K562 (cell line): ENCODE measurements around the gene GNAL. TPM values are rescaled to one million over a fixed set of nuclear protein-coding genes. Genes with fewer than 3 reads are reported as not detected.

Source experiments
- DEAF1 ChIP-seq: fragments of 450-650 bp; formaldehyde crosslinking; IDR thresholded peaks from 2 replicates; pipeline ENCODE4 v1.4.0; 2020; ENCODE audit warnings: mild to moderate bottlenecking, moderate library complexity
- ESRRA ChIP-seq: fragments of 450-650 bp; IDR thresholded peaks from 2 replicates; pipeline ENCODE4 v1.6.1; 2014; ENCODE audit warnings: low read depth, mild to moderate bottlenecking, moderate library complexity, borderline replicate concordance
- FOXM1 ChIP-seq, 2 experiments: fragments of 450-650 bp in 1 of 2; sonication (generic) in 1 of 2; formaldehyde crosslinking in 1 of 2; IDR thresholded peaks; 2 replicates each; pipeline versions ENCODE4 v1.6.1 to v1.9.0; 2017 to 2022; ENCODE audit warnings: low read depth in 2 of 2, mild to moderate bottlenecking in 2 of 2, missing genetic modification reagents in 1 of 2, moderate library complexity in 1 of 2
- GABPB2 ChIP-seq: fragments of 250-450 bp; sonication (Bioruptor Pico); conservative IDR thresholded peaks from 2 replicates; pipeline ENCODE4 v1.5.1; 2021; ENCODE audit warnings: mild to moderate bottlenecking
- LCOR ChIP-seq: sonication (generic); formaldehyde crosslinking; IDR thresholded peaks from 2 replicates; pipeline ENCODE4 v1.8.0; 2022; ENCODE audit warnings: mild to moderate bottlenecking, missing genetic modification reagents
- MYBL2 ChIP-seq, 2 experiments: fragments of 450-650 bp in 1 of 2; sonication (generic) in 1 of 2; formaldehyde crosslinking in 1 of 2; IDR thresholded peaks; 2 replicates each; pipeline versions ENCODE4 v1.6.1 to v1.8.1; 2017 to 2022; ENCODE audit warnings: borderline replicate concordance in 1 of 2, inconsistent platforms in 1 of 2, low read depth in 1 of 2, mild to moderate bottlenecking in 1 of 2, missing genetic modification reagents in 1 of 2, moderate library complexity in 1 of 2
- NELFE ChIP-seq: IDR thresholded peaks from 2 replicates; pipeline ENCODE4 v1.6.1; 2011; ENCODE audit warnings: mild to moderate bottlenecking; ENCODE audit not compliant: insufficient read depth, insufficient read length
- RAD51 ChIP-seq: fragments of 450-650 bp; IDR thresholded peaks from 2 replicates; pipeline ENCODE4 v1.7.1; 2016; ENCODE audit warnings: low read depth, mild to moderate bottlenecking, borderline replicate concordance
- RERE ChIP-seq: sonication (generic); formaldehyde crosslinking; IDR thresholded peaks from 2 replicates; pipeline ENCODE4 v1.8.0; 2023; ENCODE audit warnings: missing genetic modification reagents, mild to moderate bottlenecking, borderline replicate concordance
- RHOXF2B ChIP-seq: fragments of 250-450 bp; sonication (Bioruptor Pico); conservative IDR thresholded peaks from 2 replicates; pipeline ENCODE4 v1.5.1; 2021
- SIN3B ChIP-seq: fragments of 450-650 bp; IDR thresholded peaks from 2 replicates; pipeline ENCODE4 v1.6.1; 2017; ENCODE audit warnings: low read depth, mild to moderate bottlenecking, moderate library complexity
- SRSF1 ChIP-seq: fragments of 200-400 bp; formaldehyde crosslinking; IDR thresholded peaks from 2 replicates; pipeline ENCODE4 v1.6.1; 2017; ENCODE audit warnings: mild to moderate bottlenecking, low read depth, low read length, moderate library complexity
- SUPT5H ChIP-seq: fragments of 450-650 bp; IDR thresholded peaks from 2 replicates; pipeline ENCODE4 v1.6.1; 2016
- TAF1 ChIP-seq: IDR thresholded peaks from 2 replicates; pipeline ENCODE4 v1.6.1; 2011; ENCODE audit warnings: mild to moderate bottlenecking, low read length, moderate library complexity; ENCODE audit not compliant: insufficient read depth, control insufficient read depth, severe bottlenecking; ENCODE audit errors: extremely low read depth
- TARDBP ChIP-seq: fragments of 450-650 bp; IDR thresholded peaks from 2 replicates; pipeline ENCODE4 v1.6.1; 2016
- ZBTB34 ChIP-seq: fragments of 250-450 bp; sonication (Bioruptor Pico); IDR thresholded peaks from 2 replicates; pipeline ENCODE4 v1.8.0; 2021; ENCODE audit warnings: mild to moderate bottlenecking, moderate library complexity
- ZNF165 ChIP-seq: fragments of 250-450 bp; sonication (Bioruptor Pico); IDR thresholded peaks from 2 replicates; pipeline ENCODE4 v1.4.0; 2020; ENCODE audit warnings: borderline replicate concordance
- ZNF586 ChIP-seq: fragments of 450-650 bp; formaldehyde crosslinking; conservative IDR thresholded peaks from 2 replicates; pipeline ENCODE4 v1.4.0; 2020; ENCODE audit warnings: mild to moderate bottlenecking, moderate library complexity
- ZSCAN32 ChIP-seq: fragments of 450-650 bp; formaldehyde crosslinking; IDR thresholded peaks from 2 replicates; pipeline ENCODE4 v1.4.0; 2020; ENCODE audit warnings: mild to moderate bottlenecking, moderate library complexity
- polyA plus RNA-seq, 8 experiments: library from polyadenylated mRNA; depleted of rRNA in 4 of 8; stranded (reverse) in 5 of 8; unstranded in 3 of 8; fragments of >200 nt; fragmentation: Nextera tagmentation in 2 of 8; fragmentation: Illumina TruSeq in 1 of 8; extraction: Ambion mirVana in 2 of 8; extraction: Trizol in 1 of 8; gene quantifications; 2 replicates each; pipeline versions ENCODE4 v1.2.1 to v1.2.3, GENCODE V29; 2011 to 2014; ENCODE audit warnings: inconsistent platforms in 1 of 8, missing spikeins in 1 of 8
- total RNA-seq, 7 experiments: library from RNA; depleted of rRNA in 6 of 7; stranded (reverse); fragments of >200 nt in 6 of 7; fragmentation: Illumina TruSeq in 2 of 7; extraction: Trizol in 2 of 7; gene quantifications; 2 replicates each; pipeline versions ENCODE4 v1.2.1 to v1.2.3, GENCODE V29; 2011 to 2021; ENCODE audit warnings: low replicate concordance in 1 of 7

The GNAL gene
- total and polyA plus RNA-seq, 9 of the 15 experiments (the other 6 are each of a cell fraction or from before 2014, with no cell fraction given), result under 0.01 to 0.10 (median 0.01) TPM; not detected in 5

GRCh38 chr18:11908182-11909060 is 219.4 kb downstream of the GNAL start, which contains the start of gene MPPE1 (continued):
- TF ChIP-seq RHOXF2B (CRISPR knock-in tag) (no peak), NELFE (no peak), MYBL2 (IDR thresholded peaks at IDR 0.05; ENCODE audit: low read depth) (no peak), MYBL2 (CRISPR knock-in tag; IDR thresholded peaks at IDR 0.05; ENCODE audit: borderline replicate concordance) (no peak), ZSCAN32 (no peak), SUPT5H (peak; percentile 89), RERE (no peak), TARDBP (no peak; the same call in 1 of the 2 replicates), ESRRA (peak; percentile 55; the same call in 1 of the 2 replicates), SRSF1 (no peak), SIN3B (0 out of 2 replicates have a peak, but pooled peaks have one; percentile 36), TAF1 (peak; percentile 78), DEAF1 (peak; percentile 56), FOXM1 (IDR thresholded peaks at IDR 0.05; ENCODE audit: low read depth) (no peak), FOXM1 (CRISPR knock-in tag; IDR thresholded peaks at IDR 0.05; ENCODE audit: low read depth) (no peak), ZNF165 (CRISPR knock-in tag) (no peak), ZNF586 (CRISPR knock-in tag) (no peak), ZBTB34 (CRISPR knock-in tag) (no peak), LCOR (no peak), GABPB2 (CRISPR knock-in tag) (no peak), RAD51 (no peak)
